Measurements from ENCODE around the gene RFTN1.

DNA sequence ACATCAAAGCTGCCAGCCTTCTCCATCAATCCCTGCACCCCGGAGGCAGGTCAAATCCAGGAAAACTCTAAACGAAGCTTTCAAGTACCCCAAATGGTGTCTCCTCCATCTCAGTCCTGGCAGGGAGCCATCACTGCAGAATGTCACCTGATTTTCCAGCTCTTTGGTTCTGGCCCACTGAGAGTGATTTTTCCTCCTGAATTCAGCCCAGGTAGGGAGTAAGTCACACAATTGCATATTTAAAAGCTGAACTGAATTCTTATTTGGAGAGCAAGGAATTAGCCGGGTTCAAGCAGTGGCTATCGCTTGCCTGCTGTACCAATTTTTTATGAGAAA lies 5.3 kb downstream of the RFTN1 start:
- TF ChIP-seq ATF6 (CRISPR knock-in tag; IDR thresholded peaks at IDR 0.05) (no peak), POLR2B (IDR thresholded peaks at IDR 0.05; ENCODE audit: low read depth, partially characterized antibody) (no peak), ZNF12 (CRISPR knock-in tag; IDR thresholded peaks at IDR 0.05) (no peak)
